Adrenal gland (tissue), 5 donors: ENCODE measurements around the gene HAPLN3.

Source experiments
- CTCF ChIP-seq, 6 experiments: fragments of 450-650 bp in 4 of 6; fragments of 200-600 bp in 2 of 6; sonication (generic) in 1 of 6; IDR thresholded peaks; 1 replicate in 5 of 6; 2 replicates in 1 of 6; pipeline versions ENCODE4 v1.5.1 to v1.8.0; 2016 to 2021; ENCODE audit warnings: antibody characterized with exemption in 6 of 6, mild to moderate bottlenecking in 2 of 6, moderate library complexity in 1 of 6
- POLR2A ChIP-seq, 2 donors: fragments of 450-650 bp; IDR thresholded peaks; one replicate each; pipeline ENCODE4 v1.6.1; 2017; ENCODE audit warnings: antibody characterized with exemption in 2 of 2, mild to moderate bottlenecking in 2 of 2, moderate library complexity in 1 of 2
- donor health status: DM: no; HTN: no; CAD: no.

GRCh38 chr15:88906551-88906950, 11.2 kb upstream of the HAPLN3 start:
- TF ChIP-seq CTCF (IDR thresholded peaks at IDR 0.05) (no peak), POLR2A (IDR thresholded peaks at IDR 0.05) (no peak)
